DMS 273 treated with DMSO at 0.1 percent for 48 hours (cell line): ENCODE measurements around the gene NOXO1.

ENCODE experiments used
- DNase-seq: peaks from one replicate; lab custom pipeline; 2025; lab: John Stamatoyannopoulos, UW

The NOXO1 gene

DNA sequence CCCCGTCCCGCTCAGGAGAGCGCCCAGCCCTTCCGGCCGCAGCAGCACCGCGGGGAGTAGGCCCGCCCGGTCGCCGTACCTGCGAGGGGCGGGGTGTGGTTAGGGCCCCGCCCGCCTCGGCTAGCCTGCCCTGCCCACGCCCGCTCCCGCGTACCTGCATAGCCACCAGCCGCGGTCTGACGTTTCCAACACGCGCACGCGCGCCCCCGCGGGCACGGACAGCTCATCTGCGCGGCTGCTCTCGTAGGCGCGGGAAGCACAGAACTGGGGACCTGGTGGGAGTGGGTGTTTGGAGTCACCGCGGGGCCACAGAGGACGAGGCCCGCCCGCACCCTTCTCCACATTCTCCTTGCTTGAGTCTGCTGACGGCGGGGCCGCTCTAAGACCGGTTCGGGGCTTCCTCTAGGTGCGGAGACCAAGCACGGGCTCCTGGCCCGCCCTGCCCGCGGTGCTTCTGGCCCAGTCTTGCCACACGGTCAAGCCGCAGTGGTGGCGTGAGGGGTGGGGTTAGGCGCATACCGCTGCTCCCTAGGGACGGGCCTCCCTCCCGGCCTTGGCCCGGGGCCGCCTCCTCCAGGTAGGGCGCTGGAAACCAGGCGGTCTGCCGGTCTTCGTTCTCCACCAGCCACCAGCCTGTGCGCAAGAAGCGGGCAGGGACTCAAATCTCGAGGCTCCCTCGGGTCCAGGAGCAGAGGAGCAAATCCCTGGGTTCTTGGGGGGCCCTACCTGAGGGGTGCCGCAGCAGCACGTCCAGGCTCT is 1.8 kb downstream of the NOXO1 start:
- DNase-seq = no peak

DNA sequence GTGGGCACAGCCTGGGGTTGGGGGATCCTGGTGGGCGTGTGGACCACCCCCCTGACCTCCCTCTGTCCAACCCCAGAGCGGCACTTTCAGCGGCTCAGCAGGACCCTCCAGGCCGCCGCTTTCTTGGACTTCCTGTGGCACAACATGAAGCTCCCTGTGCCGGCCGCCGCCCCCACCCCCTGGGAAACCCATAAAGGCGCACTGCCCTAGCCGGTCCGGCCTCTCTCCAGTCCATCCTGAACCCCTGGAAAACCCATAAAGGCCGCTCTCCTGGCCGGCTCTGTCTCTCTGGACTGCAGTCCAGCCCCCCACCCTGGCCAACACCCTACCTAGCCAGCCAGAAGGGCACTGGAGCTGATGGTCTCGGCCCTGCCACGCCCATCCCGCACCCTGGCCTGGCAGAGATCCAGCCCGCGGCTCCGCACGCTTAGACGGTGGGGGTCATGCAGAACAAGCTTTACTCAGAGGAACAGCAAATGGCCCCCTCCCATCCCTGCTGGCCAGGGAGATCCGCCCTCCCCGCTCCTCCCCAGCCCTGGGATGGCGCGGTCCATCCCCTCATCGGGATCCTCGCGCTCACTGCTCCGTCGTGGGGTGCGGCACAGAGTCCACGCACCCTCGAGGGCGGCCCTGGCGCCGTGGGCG is 2.7 kb downstream of the NOXO1 start:
- DNase-seq = no peak

DNA sequence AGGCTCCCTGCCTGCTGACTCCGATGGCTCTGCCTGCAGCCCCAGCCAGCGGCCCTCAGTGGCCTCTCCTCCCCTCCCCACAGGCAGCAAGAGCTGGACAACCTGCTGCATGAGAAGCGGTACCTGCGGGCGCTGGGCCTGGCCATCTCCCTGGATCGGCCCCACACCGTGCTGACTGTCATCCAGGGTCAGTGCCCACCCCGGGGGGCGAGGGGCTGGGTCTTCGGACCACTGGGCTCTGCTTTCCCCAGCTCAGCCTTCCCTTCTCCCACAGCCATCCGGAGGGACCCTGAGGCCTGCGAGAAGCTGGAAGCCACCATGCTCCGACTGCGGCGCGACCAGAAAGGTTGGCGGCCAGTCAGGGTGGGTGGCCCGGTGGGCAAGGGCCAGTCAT is 3.4 kb downstream of the NOXO1 start:
- no peak for DNase-seq

DNA sequence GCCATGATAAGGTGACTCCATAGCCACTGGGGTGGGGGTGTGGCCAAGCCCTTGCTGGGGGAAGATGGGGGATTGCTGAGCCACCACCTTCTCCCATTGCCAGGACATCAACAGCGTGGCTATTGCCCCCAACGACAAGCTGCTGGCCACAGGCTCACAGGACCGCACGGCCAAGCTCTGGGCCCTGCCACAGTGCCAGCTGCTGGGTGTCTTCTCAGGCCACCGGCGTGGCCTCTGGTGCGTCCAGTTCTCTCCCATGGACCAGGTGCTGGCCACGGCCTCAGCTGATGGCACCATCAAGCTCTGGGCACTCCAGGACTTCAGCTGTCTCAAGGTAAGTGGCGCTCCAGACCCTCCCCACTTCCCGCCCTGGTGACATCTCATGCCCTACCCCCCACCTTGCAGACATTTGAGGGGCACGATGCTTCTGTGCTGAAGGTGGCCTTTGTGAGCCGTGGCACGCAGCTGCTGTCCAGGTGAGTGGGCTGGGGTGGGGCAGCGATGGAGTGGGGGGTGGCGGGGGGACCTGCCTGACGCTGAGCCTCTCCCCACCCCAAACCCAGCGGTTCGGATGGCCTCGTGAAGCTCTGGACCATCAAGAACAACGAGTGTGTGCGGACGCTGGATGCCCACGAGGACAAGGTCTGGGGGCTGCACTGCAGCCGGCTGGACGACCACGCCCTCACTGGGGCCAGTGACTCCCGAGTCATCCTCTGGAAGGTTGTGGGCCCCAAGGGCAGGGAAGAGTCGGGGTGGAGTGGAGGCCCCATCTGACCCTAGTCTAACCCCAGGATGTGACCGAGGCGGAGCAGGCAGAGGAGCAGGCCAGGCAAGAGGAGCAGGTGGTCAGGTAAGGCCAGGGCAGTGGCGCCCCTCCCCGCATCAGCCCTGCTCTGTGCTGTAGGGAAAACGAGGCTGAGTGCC is 4.1 kb downstream of the NOXO1 start:
- no peak for DNase-seq

DNA sequence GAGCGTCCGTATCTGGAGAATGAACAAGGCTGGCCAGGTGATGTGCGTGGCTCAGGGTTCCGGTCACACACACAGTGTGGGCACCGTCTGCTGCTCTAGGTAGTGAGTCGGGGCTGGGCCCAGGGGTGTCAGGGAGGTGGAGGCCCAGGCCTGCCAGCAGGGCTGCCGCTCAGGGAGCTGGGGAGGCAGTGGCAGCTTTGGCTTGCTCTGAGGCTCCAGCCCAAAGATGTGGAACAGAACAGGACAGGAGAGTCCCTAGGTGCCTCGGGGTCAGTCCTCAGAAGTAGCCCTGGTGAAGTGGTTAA is 5.1 kb downstream of the NOXO1 start:
- DNase-seq = no peak

DNA sequence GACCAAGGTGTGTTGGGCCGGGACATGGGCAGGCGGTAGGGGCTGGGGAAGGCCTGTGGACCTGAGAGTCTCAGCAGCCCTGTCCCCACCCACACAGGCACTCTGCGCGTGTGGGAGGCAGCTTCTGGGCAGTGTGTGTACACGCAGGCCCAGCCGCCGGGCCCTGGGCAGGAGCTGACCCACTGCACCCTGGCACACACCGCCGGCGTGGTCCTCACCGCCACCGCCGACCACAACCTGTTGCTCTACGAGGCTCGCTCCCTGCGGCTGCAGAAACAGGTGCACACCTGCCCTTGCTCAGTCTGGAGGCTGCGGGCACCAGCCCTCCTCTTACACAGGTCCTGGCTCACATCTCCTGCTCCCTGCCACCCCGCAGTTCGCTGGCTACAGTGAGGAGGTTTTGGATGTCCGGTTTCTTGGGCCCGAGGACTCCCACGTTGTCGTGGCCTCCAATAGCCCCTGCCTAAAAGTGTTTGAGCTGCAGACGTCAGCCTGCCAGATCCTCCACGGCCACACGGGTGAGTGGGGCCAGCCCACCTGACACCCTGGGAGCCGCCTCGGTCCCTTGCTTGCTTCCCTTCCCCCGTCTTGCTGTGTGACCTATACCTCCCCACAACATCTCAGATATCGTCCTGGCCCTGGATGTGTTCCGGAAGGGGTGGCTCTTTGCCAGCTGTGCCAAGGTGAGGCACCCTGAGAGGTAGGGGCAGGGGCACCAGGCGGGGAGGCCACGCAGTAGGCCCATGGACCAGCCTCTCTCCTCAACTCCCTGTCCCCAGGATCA is 5.6 kb downstream of the NOXO1 start:
- DNase-seq = no peak

DNA sequence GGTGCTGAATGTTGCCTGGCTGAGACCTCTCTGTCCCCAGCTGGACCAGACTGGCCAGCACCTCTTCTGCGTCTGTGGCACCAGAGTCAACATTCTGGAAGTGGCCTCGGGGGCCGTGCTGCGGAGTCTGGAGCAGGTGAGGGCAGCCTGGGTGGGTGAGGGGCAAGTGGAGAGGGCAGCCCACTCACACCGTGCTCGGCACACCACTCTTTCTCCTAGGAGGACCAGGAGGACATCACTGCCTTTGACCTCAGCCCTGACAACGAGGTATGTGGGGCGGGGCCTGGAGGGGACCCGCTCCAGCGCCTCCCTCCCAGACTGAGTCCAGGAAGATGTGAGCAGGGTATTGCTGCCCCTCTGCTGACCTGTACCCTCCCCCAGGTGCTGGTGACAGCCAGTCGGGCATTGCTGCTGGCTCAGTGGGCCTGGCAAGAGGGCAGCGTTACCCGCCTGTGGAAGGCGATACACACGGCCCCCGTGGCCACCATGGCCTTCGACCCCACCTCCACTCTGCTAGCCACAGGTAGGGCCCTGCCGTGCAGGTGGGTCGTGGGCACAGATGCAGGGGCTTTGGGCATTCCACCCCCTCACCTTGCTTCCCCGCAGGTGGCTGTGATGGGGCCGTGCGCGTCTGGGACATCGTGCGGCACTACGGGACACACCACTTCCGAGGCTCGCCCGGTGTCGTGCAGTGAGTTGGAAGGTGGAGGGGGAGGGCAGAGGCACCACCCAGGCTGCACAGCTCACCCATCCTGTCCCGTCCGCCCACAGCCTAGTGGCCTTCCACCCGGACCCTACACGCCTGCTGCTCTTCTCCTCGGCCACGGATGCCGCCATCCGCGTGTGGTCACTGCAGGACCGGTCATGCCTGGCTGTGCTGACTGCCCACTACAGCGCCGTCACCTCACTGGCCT is 6.9 kb downstream of the NOXO1 start:
- DNase-seq = no peak

DNA sequence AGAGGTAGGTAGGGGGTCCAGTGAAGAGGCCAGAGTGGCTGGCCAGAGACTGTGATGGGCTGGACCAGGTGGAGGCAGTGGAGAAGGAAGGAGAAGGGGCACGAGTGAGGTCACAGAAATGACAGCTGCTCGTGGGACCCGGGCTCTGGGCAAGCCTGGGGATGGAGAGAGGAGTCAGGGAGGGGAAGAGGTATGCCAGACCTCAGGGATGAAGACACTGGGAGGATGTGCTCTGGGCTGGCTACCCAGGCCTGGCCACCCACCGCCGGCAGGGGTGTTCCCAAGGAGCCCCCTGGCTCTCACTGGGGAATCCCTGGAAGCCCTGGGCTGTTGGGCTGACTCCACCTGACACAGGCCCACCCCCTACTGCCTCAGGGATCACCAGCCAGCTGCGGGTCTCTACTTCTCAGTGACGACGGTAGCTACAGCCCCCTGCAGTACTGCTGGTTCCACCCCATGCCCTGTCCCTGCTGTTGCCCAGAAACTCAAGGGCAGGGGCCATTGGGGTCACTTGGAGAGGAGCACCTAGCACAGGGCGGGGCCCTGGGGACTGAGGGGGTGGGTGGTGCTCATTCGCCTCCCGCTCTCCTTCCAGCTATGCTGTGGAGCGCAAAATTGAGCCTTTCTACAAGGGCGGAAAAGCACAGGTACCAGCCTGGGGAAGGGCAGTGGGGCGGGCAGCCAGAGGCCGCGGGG is 7.7 kb downstream of the NOXO1 start:
- no peak for DNase-seq

DNA sequence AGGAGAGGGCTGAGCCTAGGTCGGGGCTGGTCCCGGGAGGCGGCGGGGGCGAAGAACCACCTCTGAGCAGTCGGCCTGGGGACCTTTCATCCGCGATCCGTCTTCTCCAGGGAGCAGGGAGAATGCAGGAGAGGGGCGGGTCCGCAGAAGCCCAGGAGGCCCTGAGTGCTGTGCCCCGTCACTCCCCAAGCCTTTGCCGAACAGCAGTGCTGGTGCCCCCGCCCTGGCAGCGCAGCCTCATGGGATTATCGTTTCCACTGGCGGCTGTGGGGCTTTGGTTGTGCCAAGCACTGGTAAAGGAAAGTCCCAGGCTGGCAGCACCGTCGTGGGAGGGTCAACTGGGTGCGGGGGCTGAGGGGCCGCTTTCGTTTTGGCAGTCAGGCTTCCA is 8.8 kb downstream of the NOXO1 start:
- DNase-seq = no peak

DNA sequence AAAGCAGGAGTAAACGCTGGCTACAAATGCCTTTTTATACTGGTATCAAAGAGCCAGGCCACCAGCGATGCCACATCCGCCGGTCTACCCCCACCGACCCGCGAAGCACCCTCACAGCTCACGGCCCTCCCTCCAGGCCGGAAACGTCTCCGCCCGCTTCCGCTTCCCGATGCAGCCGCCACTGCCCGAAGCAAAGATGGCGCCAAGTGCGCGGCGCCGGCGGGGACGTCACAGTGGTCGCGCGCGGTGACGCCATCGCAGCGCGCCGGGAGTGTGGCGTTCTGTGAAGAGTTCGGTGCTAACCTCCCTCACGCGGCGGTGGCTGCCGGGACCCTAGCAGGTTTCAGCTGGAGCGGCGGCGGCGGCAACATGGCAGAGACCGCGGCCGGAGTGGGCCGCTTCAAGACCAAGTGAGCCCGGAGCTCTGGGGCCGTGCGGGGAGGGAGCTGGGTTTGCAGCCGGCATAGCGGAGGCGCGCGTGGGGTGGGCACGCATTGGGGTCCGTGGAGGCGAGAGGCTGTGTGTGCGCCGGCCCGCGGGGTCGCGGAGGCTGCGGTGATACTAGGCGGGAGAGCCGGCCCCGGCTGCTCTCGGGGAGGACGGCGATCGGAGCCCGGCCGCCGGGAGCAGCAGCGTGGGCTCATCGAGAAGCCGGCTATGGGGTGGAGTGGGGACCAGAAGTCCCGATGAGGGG is 9.3 kb downstream of the NOXO1 start, which contains the start of gene TBL3:
Gene TBL3, plus strand, starts transcription at position 258 of the 694 bp plus-strand sequence. Its CDS starts 112 bp downstream, at position 370.
- peak; percentile 86 for DNase-seq

DNA sequence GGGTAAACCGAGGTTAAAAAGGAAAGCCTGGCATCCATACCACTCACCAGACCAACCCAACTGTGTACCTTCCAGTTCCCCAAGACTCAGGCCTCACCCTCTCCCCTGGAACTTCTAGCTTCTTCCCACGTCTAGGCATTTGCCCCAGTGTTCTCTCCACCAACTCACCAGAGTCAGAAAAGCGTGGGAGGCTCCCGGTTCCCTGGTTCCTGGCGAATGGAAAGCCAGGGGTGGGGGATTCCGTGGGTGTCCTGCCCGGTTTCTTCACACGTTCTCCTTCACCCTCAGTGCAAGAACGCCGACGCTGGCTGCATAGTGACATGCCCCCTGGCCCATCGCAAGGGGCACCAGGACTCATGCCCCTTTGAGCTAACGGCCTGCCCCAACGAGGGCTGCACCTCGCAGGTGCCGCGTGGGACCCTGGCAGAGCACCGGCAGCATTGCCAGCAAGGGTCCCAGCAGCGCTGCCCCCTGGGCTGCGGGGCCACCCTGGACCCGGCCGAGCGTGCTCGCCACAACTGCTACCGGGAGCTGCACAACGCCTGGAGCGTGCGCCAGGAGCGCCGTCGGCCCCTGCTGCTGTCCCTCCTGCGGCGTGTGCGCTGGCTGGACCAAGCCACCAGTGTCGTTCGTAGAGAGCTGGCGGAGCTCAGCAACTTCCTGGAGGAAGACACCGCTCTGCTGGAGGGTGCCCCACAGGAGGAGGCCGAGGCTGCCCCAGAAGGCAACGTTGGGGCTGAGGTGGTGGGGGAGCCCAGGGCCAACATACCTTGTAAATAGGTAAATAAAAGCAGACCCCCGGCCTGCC is 12.9 kb downstream of the NOXO1 start:
- no peak for DNase-seq

DNA sequence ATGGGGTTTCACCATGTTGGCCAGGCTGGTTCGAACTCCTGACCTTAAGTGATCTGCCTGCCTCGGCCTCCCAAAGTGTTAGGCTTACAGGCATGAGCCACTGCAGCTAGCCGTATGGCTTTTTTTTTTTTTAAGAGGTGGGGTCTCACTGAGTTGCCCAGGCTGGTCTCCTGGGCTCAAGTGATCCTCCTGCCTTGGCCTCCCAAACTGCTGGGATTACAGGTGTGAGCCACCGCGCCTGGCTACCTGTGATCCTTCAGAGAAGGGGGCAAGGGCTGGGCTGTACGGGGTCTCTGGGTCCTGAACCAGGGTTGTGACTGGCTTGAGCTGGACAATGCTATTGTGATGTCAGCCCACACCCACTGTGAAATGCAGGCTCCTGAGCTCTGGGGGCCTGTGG is 14.8 kb downstream of the NOXO1 start, which contains the start of gene RNF151:
Gene RNF151, plus strand, starts transcription at position 397 of the 400 bp plus-strand sequence. CDS start 26 bp downstream, outside the sequence.
- no peak for DNase-seq

DNA sequence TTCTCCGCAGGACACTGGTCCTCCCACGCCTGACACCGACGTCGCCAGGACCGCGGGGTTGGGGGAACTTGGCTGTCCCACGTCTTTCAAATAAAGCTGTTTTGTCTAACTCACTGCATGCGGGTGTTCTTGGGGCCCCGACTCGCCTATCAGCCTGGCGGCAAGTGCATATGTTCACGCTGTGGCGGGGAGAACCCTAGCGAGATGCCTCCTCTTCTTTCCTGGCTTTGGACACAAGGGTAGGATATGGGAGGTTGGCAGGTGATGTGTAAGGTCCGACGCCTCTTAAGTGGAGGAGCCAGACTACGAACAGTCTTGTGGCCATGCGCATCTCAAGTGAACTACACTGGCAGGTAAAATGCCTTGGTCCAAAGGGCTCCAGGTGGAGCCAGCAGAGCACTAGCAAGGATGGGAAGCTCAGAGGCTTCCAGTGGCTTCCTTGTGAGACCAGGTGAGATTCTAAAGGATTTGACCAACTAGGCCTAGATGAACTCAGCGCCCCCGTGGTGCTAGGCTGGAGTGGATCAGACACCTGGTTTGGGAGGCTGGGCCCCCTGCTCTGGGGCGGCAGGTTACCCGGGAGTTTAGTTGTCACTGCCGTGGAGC is 15.8 kb downstream of the NOXO1 start:
- no peak for DNase-seq

DNA sequence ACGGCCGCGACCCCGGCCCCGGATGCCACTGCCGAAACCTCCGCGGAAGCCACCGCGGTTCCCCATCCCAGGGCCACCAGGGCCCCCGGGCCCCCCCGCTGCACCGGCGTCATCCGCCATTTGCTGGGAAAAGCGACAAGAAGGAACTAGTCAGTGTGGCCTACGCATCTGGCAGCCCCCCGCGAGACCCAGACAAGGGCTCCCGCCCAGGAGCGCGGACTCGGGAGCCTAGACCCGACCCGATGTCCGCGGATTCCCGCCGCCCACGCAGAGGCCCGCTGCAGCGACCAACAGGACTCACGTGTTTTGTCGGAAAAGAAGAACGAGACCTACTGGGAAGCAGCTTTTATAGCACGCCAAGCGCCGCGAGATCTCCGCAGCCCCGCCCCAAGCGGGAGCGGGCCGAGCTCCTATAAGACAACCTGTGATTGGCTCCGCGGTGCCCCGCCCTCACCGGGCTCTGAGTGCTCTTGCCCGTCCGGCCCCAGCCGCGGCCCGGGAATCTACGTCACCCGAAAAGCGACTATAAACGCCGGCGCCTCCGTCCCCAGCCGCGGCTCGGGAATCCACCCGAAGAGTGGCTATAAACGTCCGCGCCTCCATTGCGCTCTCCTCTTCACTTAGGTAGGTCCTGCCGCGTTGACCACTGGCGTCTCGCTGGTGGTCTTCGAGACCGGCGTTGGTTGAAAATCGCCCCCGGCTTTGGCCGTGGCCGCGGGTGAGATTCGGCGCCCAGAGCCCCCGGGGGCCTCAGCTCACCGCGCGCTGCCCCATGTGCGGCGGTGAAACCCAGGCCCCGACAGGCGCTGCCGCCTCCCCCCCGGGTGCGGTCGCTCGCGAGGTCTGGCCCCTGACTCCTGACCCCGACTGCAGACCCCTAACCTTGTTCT is 16.5 kb downstream of the NOXO1 start, which contains the start of gene RPS2:
Gene RPS2, minus strand, starts transcription at position 321 of the 890 bp plus-strand sequence. Its CDS starts 201 bp downstream, at position 120.
- DNase-seq = peak; percentile 94

DNA sequence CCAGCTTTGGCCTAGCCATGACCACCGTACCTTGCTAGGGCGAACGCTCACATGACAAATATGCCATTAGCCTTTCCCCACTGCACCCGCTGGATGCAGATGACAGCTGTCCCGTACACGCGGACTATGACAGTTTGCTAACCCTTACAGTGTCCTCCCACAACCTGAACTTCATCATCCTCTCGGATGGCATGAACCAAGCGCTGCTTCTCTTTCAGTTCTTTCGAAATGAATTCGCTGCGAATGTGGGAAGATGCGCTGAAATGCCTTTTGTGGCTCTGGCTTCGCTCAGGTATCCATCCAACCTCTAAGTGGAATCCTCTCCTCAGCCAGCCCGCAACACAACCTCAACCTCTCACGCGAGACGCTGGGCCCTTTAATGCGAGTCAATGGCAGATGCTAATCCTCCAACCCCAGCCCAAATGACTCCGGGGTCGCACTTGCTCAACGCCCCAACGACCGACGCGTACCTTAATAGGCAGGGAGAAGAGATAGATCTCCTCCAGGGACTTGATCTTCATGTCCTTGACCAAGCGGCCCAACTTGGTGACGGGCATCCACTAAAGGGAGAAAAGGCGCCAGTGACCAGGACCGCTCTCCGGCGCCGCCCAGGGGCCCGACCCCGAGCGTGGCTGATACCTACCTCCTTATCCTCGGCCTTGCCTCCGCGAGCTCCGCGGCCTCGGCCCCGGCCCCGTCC is 17.3 kb downstream of the NOXO1 start:
- no peak for DNase-seq
